Testis (tissue), 2 donors: ENCODE results near the gene MMD2.

ENCODE experiments used
- CTCF ChIP-seq, 3 experiments: fragments of 450-650 bp in 2 of 3; fragments of 200-600 bp in 1 of 3; sonication (generic) in 1 of 3; IDR thresholded peaks; one replicate each; pipeline ENCODE4 v1.5.1; 2016 to 2019; ENCODE audit warnings: antibody characterized with exemption in 3 of 3, mild to moderate bottlenecking in 2 of 3, moderate library complexity in 1 of 3
- POLR2A ChIP-seq: fragments of 450-650 bp; IDR thresholded peaks from one replicate; pipeline ENCODE4 v1.6.1; 2017; ENCODE audit warnings: antibody characterized with exemption, mild to moderate bottlenecking, moderate library complexity

- TF ChIP-seq CTCF (IDR thresholded peaks at IDR 0.05) (no peak), POLR2A (no peak)
Observed at GRCh38 chr7:4951903-4952636, 6.9 kb downstream of the MMD2 start.
